Esophagus squamous epithelium (tissue), 5 donors: Measurements from ENCODE around the gene DPM1. TPM values are rescaled to one million over a fixed set of nuclear protein-coding genes. Genes with fewer than 3 reads are reported as not detected.

ENCODE experiments used
- DNase-seq: peaks from one replicate; lab custom pipeline; 2025; lab: John Stamatoyannopoulos, UW
- H3K27ac ChIP-seq, 4 donors: fragments of 200-600 bp; sonication (generic); one replicate each; pipeline ENCODE4 v1.5.1; 2016 to 2019; ENCODE audit warnings: mild to moderate bottlenecking in 1 of 4
- H3K27me3 ChIP-seq, 4 donors: fragments of 200-600 bp; sonication (generic); 1 replicate in 3 of 4; 2 replicates in 1 of 4; pipeline versions ENCODE4 v1.5.1 to v1.6.0; 2017 to 2021; ENCODE audit warnings: antibody characterized with exemption in 1 of 4
- H3K36me3 ChIP-seq, 3 donors: fragments of 200-600 bp; sonication (generic); one replicate each; pipeline ENCODE4 v1.5.1; 2016 to 2019
- H3K4me1 ChIP-seq, 3 donors: fragments of 200-600 bp; sonication (generic); one replicate each; pipeline ENCODE4 v1.5.1; 2017 to 2019
- H3K4me3 ChIP-seq, 4 donors: fragments of 200-600 bp; sonication (generic); 1 replicate in 3 of 4; 2 replicates in 1 of 4; pipeline ENCODE4 v1.5.1; 2016 to 2019; ENCODE audit warnings: mild to moderate bottlenecking in 2 of 4, moderate library complexity in 1 of 4
- H3K9me3 ChIP-seq, 3 donors: fragments of 200-600 bp; sonication (generic); one replicate each; pipeline ENCODE4 v1.5.1; 2016 to 2019
- CTCF ChIP-seq, 6 experiments: fragments of 450-650 bp in 4 of 6; fragments of 200-600 bp in 2 of 6; sonication (generic) in 2 of 6; IDR thresholded peaks; one replicate each; pipeline ENCODE4 v1.5.1; 2016 to 2019; ENCODE audit warnings: antibody characterized with exemption in 6 of 6, mild to moderate bottlenecking in 4 of 6, moderate library complexity in 4 of 6
- POLR2A ChIP-seq, 4 donors: fragments of 450-650 bp; IDR thresholded peaks; one replicate each; pipeline ENCODE4 v1.6.1; 2017; ENCODE audit warnings: antibody characterized with exemption in 4 of 4, mild to moderate bottlenecking in 4 of 4, moderate library complexity in 3 of 4
- WGBS, 2 donors: methylation state at CpG; one replicate each; pipeline ENCODE4 v1.1.5; 2018; 5-methylcytosine and 5-hydroxymethylcytosine counted together
- intact Hi-C: fragments of 100-400 bp; cut with DNase I; formaldehyde crosslinking; loops from one replicate; pipeline ENCODE4 v1.15.0; 2022
- total RNA-seq, 4 donors: library from RNA; depleted of rRNA; stranded (reverse); fragments of >200 nt; gene quantifications; one replicate each; pipeline ENCODE4 v1.1.0, GENCODE V29; 2016
- donor health status: DM: yes; HTN: yes; CAD: no.

DPM1 gene
- total RNA-seq, 4 donors from 2014 or later: 28.7 to 62.0 (median 57.0) TPM

DNA sequence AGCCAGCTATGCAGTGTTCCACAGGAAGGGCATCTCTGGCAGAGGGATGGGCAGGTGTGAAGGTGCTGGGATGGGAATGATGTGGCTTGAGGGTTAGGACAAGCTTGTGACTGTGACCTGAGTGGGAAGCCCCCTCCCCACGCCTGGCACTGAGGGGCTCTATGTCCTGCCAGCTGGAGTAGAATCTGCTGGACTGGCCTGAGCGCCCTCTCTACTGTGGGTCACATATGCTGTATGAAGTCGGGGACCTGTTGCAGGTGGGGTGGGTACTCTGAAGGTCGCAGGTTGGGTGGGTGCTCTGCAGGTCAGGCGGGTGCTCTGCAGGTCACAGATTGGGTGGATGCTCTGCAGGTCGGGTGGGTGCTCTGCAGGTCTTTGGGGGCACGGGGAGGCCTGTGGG is 44.3 kb upstream of the DPM1 start:
- intact Hi-C loops: no loop called here
- DNase-seq: no peak
- H3K4me1 ChIP-seq: no peaks in the 10 kb centered on the region
- no peaks in the 10 kb centered on the region for H3K36me3 ChIP-seq
- 79 to 87% methylated on average over 5 to 6 of the region's 7 CpGs for WGBS, 2 donors
- TF ChIP-seq CTCF (IDR thresholded peaks at IDR 0.05): no peak
- no peak for TF ChIP-seq POLR2A (IDR thresholded peaks at IDR 0.05)
- H3K4me3 ChIP-seq: no peak overlapping the region
- H3K9me3 ChIP-seq: no peaks in the 10 kb centered on the region
- peaks cover 0 to 32% (median 0%) of the 10 kb centered on the region in 4 donors for H3K27me3 ChIP-seq
- no peak overlapping the region for H3K27ac ChIP-seq

DNA sequence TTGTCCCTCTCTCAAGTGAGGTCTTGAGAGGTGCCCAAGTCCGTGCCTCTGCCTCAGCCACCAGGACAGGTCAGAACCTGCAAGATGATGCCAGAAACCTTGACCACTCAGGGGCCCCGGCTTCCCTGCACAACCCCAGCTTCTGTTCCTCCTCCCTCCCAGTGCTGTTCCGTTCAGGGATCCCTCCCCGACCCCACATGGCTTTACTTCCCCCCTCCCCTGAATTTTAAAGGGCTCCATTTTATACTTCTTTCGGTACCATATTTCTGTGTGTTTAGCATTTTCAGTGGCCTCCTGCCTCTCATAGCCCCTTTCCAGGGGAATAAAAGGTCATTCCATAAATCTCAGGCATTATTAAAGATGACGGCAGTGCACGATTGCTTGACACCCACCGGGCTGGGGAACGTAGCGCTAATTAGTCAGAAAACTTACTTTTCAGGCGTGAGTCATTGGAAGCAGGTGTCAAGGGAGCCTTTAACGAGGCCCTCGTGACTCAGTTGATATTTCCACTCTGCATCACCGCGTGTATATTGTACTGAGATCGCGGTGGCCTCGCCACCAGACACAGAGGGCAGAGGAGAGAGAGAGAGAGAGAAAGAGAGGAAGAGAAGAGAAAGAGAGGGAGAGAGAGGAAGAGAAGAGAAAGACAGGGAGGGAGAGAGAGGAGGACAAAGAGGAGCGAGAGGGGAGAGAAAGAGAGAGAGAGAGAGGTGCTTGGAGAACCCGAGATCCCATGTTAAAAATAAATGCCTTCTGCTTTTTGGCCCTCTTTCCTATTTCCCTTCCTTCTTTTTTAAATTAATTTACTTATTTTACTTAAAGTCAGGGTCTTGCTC is 43.3 kb upstream of the DPM1 start:
- no peak for TF ChIP-seq CTCF (IDR thresholded peaks at IDR 0.05)
- TF ChIP-seq POLR2A (IDR thresholded peaks at IDR 0.05): no peak
- DNase-seq: no peak
- peaks cover 0 to 35% (median 0%) of the 10 kb centered on the region in 4 donors for H3K27me3 ChIP-seq
- no peaks in the 10 kb centered on the region for H3K4me1 ChIP-seq
- H3K4me3 ChIP-seq: no peak overlapping the region
- no peak overlapping the region for H3K27ac ChIP-seq
- no peaks in the 10 kb centered on the region for H3K36me3 ChIP-seq
- no peaks in the 10 kb centered on the region for H3K9me3 ChIP-seq
- 73 to 79% methylated on average over 19 of the region's 20 CpGs for WGBS, 2 donors
- intact Hi-C loops: no loop called here

DNA sequence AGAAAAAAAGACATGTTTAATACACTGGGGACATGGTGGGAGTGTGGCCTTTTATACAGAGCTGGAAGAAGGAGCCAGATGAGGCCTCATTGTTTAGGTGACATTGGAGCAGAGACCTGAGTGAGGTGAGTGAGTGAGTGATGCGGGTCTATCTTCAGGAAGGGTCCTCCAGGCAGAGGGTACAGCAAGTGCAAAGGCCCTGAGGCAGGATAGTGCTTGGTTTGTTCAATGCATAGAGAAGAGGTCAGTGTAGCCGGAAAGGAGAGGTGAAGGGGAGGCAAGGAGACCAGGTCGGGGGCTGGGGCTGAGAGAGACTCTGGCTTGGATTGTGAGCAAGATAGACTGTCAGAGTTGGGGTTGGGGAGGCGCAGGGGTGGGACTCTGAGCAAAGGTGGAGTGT is 41.0 kb upstream of the DPM1 start:
- no peak for DNase-seq
- 80 to 86% methylated on average over 4 of the region's 4 CpGs for WGBS, 2 donors
- intact Hi-C loops: loop anchor here (5.0 kb wide), 1 partner anchor 308 kb away; no protein-coding TSS in a partner anchor
- Histone ChIP-seq H3K4me3 (no peak overlapping the region), H3K9me3 (no peaks in the 10 kb centered on the region), H3K36me3 (no peaks in the 10 kb centered on the region), H3K27me3 (peaks cover 0 to 33% (median 0%) of the 10 kb centered on the region in 4 donors), H3K27ac (no peak overlapping the region), H3K4me1 (no peaks in the 10 kb centered on the region)
- TF ChIP-seq POLR2A (IDR thresholded peaks at IDR 0.05) (no peak), CTCF (IDR thresholded peaks at IDR 0.05) (no peak)

DNA sequence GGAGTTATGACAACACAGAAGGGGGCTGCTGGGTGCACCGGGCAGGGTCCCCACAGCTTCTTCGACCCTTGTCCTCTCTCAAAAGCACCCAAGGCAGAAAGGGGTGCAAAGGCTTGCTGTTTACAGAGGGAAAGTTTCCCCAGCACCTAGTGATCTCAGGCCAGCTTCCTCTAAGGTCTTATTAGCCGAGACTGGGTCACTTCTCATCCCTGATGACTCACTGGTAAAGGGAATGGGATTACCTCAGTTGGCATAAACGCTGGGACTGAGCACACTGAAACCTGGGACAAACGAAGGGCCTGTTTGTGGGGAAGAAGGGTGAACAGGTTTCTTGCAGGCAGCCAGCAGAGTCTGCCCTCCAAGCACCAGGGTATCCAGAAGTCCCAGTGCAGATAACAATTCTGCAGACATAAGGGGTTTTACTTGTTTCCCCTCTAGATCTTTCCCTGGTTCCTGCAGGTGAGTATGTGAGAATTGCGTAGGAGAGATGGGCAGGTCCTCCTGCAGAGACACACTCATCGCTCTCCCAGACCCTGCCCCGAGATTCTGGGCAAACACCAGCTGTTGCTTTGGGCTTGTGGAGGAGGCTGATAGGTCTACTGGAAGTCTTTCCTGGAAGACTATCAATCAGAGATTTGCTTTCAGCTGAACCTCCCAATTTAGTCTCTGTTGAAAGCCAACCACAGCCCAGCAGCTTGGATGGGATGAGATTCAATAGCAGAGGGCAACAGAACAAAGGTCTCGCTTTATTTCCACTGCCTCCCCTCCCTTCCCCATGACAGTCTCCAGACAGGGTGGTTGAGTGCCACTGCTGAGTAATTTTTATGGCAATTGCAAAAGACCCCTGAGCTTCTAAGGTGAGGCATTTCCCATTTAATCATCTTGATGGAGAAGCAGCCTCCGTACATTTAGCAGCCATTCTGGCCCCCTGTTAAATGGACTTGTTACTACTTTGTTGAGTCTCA is 38.9 kb upstream of the DPM1 start:
- WGBS, 2 donors: 37 to 60% methylated on average over 9 to 10 of the region's 10 CpGs
- Histone ChIP-seq H3K4me3 (no peak overlapping the region), H3K4me1 (peaks cover 4 to 9% (median 6%) of the 10 kb centered on the region in 3 donors), H3K36me3 (no peaks in the 10 kb centered on the region), H3K27me3 (peaks cover 0 to 28% (median 0%) of the 10 kb centered on the region in 4 donors), H3K27ac (no peak overlapping the region), H3K9me3 (no peaks in the 10 kb centered on the region)
- DNase-seq: no peak
- TF ChIP-seq POLR2A (IDR thresholded peaks at IDR 0.05): no peak
- TF ChIP-seq CTCF (IDR thresholded peaks at IDR 0.05): no peak
- intact Hi-C loops: loop anchor here (5.0 kb wide), 1 partner anchor 310 kb away; no protein-coding TSS in a partner anchor
